GM23248 (cell line): Measurements from ENCODE around the gene MINDY4. TPM values are rescaled to one million over a fixed set of nuclear protein-coding genes. Genes with fewer than 3 reads are reported as not detected.

Experiments used
- DNase-seq: peaks from one replicate; pipeline ENCODE4 v3.0.0-alpha.2; 2015
- H2AFZ ChIP-seq: fragments of 200-600 bp; sonication (generic); 2 replicates; pipeline ENCODE4 v1.6.1; 2016; ENCODE audit warnings: antibody characterized with exemption
- H3F3A ChIP-seq: fragments of 200-600 bp; sonication (generic); 2 replicates; pipeline ENCODE4 v1.6.1; 2016; ENCODE audit warnings: mild to moderate bottlenecking, antibody characterized with exemption, mixed run types; ENCODE audit not compliant: insufficient read depth
- H3K27ac ChIP-seq: fragments of 200-600 bp; sonication (generic); 2 replicates; pipeline ENCODE4 v1.5.1; 2016; ENCODE audit warnings: mild to moderate bottlenecking
- H3K27me3 ChIP-seq: fragments of 200-600 bp; sonication (generic); replicated peaks from 2 replicates; pipeline ENCODE4 v1.6.1; 2016; ENCODE audit warnings: mild to moderate bottlenecking; ENCODE audit not compliant: insufficient read depth
- H3K36me3 ChIP-seq: fragments of 200-600 bp; sonication (generic); 2 replicates; pipeline ENCODE4 v1.6.1; 2016; ENCODE audit warnings: low read depth, mild to moderate bottlenecking
- H3K4me1 ChIP-seq: fragments of 200-600 bp; sonication (generic); 2 replicates; pipeline ENCODE4 v1.6.1; 2016; ENCODE audit warnings: mild to moderate bottlenecking; ENCODE audit not compliant: insufficient read depth
- H3K4me2 ChIP-seq: fragments of 200-600 bp; sonication (generic); one replicate; pipeline ENCODE4 v1.6.1; 2016; ENCODE audit warnings: mild to moderate bottlenecking; ENCODE audit not compliant: unreplicated experiment
- H3K4me3 ChIP-seq: fragments of 200-600 bp; sonication (generic); 2 replicates; pipeline ENCODE4 v1.5.1; 2016; ENCODE audit warnings: mild to moderate bottlenecking
- H3K79me2 ChIP-seq: fragments of 200-600 bp; sonication (generic); 2 replicates; pipeline ENCODE4 v1.6.1; 2016; ENCODE audit warnings: mild to moderate bottlenecking; ENCODE audit not compliant: insufficient read depth
- H3K9ac ChIP-seq: fragments of 200-600 bp; sonication (generic); 2 replicates; pipeline ENCODE4 v1.6.1; 2016; ENCODE audit warnings: mild to moderate bottlenecking
- H3K9me2 ChIP-seq: fragments of 200-600 bp; sonication (generic); 2 replicates; pipeline ENCODE4 v1.6.1; 2016; ENCODE audit warnings: mixed run types, mild to moderate bottlenecking, moderate library complexity; ENCODE audit not compliant: insufficient read depth
- H3K9me3 ChIP-seq: fragments of 200-600 bp; sonication (generic); one replicate; pipeline ENCODE4 v1.6.1; 2017; ENCODE audit warnings: low read depth
- H4K20me1 ChIP-seq: fragments of 200-600 bp; sonication (generic); 2 replicates; pipeline ENCODE4 v1.6.0; 2016; ENCODE audit not compliant: insufficient read depth
- EZH2 ChIP-seq: fragments of 200-600 bp; sonication (generic); IDR thresholded peaks from 2 replicates; pipeline ENCODE4 v1.6.1; 2018; ENCODE audit warnings: antibody characterized with exemption, mild to moderate bottlenecking; ENCODE audit not compliant: insufficient read depth, poor library complexity, severe bottlenecking
- EZH2phosphoT487 ChIP-seq: fragments of 200-600 bp; sonication (generic); IDR thresholded peaks from 2 replicates; pipeline ENCODE4 v1.6.1; 2018; ENCODE audit warnings: antibody characterized with exemption, moderate library complexity, mild to moderate bottlenecking, low read depth; ENCODE audit not compliant: insufficient read depth
- WGBS, 2 experiments: methylation state at CpG; one replicate each; pipeline ENCODE4 v1.1.6; 2015 to 2017; ENCODE audit warnings: low lambda C conversion rate in 2 of 2, low coverage in 1 of 2; ENCODE audit errors: missing lambda C conversion rate in 2 of 2; 5-methylcytosine and 5-hydroxymethylcytosine counted together
- in situ Hi-C: fragments of 300-500 bp; cut with MboI; formaldehyde crosslinking; loops from 2 replicates; pipeline ENCODE4 v1.15.0; 2020
- polyA plus RNA-seq: library from polyadenylated mRNA; unstranded; fragments of >200 nt; fragmentation: Nextera tagmentation; extraction: Ambion mirVana; gene quantifications from 2 replicates; pipeline ENCODE4 v1.2.1, GENCODE V29; 2016
- total RNA-seq: library from RNA; depleted of rRNA; stranded (reverse); fragments of >200 nt; shearing (Covaris generic); gene quantifications from 2 replicates; pipeline ENCODE4 v1.2.3, GENCODE V29; 2014

The MINDY4 gene
- total and polyA plus RNA-seq, 2 experiments from 2014 or later, result 2.5 to 3.5 TPM

GRCh38 chr7:30902466-30902865 lies 131.2 kb downstream of the MINDY4 start:
- no peaks in the 10 kb centered on the region for H3K36me3 ChIP-seq
- in situ Hi-C loops, result no loop called here
- no peak overlapping the region for H3K4me3 ChIP-seq
- no peaks in the 10 kb centered on the region for H3K79me2 ChIP-seq
- H3K4me2 ChIP-seq, result no peak overlapping the region
- H3K9me2 ChIP-seq, result no peaks in the 10 kb centered on the region
- no peaks in the 10 kb centered on the region for H3K9me3 ChIP-seq
- no peaks in the 10 kb centered on the region for H3F3A ChIP-seq
- no peak for DNase-seq
- no peak overlapping the region for H3K27ac ChIP-seq
- 76 to 79% methylated on average over 11 of the region's 11 CpGs for WGBS, 2 experiments
- H3K27me3 ChIP-seq, result no peaks in the 10 kb centered on the region; the same call in 1 of the 2 replicates
- H2AFZ ChIP-seq, result no peak overlapping the region
- TF ChIP-seq EZH2phosphoT487 (no peak), EZH2 (no peak)
- H3K4me1 ChIP-seq, result peaks cover 19% of the 10 kb centered on the region
- no peak overlapping the region for H3K9ac ChIP-seq
- no peaks in the 10 kb centered on the region for H4K20me1 ChIP-seq

GRCh38 chr7:30903146-30903545 lies 131.9 kb downstream of the MINDY4 start:
- Histone ChIP-seq H4K20me1 (no peaks in the 10 kb centered on the region), H3K4me3 (no peak overlapping the region), H3K27ac (no peak overlapping the region), H2AFZ (no peak overlapping the region), H3K9me2 (no peaks in the 10 kb centered on the region), H3K36me3 (no peaks in the 10 kb centered on the region), H3K9me3 (no peaks in the 10 kb centered on the region), H3K27me3 (no peaks in the 10 kb centered on the region; the same call in 1 of the 2 replicates), H3K79me2 (no peaks in the 10 kb centered on the region), H3K9ac (no peak overlapping the region), H3F3A (no peaks in the 10 kb centered on the region), H3K4me1 (peaks cover 26% of the 10 kb centered on the region), H3K4me2 (no peak overlapping the region)
- WGBS, 2 experiments, result 86 to 92% methylated on average over 8 of the region's 8 CpGs
- no peak for DNase-seq
- in situ Hi-C loops, result no loop called here
- TF ChIP-seq EZH2 (no peak), EZH2phosphoT487 (no peak)

- peaks cover 26% of the 10 kb centered on the region for H3K4me1 ChIP-seq
- 94% methylated on average over 7 to 9 of the region's 9 CpGs for WGBS, 2 experiments
- TF ChIP-seq EZH2phosphoT487, result no peak
- no peak for TF ChIP-seq EZH2
- no peaks in the 10 kb centered on the region for H3K36me3 ChIP-seq
- no peak overlapping the region for H3K4me2 ChIP-seq
- H3K27ac ChIP-seq, result no peak overlapping the region
- in situ Hi-C loops, result no loop called here
- H3K9me3 ChIP-seq, result no peaks in the 10 kb centered on the region
- H3K9ac ChIP-seq, result no peak overlapping the region
- no peak overlapping the region for H3K4me3 ChIP-seq
- DNase-seq, result no peak
- no peaks in the 10 kb centered on the region for H3K27me3 ChIP-seq
- no peaks in the 10 kb centered on the region for H3K79me2 ChIP-seq
- H4K20me1 ChIP-seq, result no peaks in the 10 kb centered on the region
- H2AFZ ChIP-seq, result no peak overlapping the region
- H3F3A ChIP-seq, result no peaks in the 10 kb centered on the region
- no peaks in the 10 kb centered on the region for H3K9me2 ChIP-seq
Measured at GRCh38 chr7:30904561-30904960, 133.3 kb downstream of the MINDY4 start.

GRCh38 chr7:30905078-30906012 lies 134.1 kb downstream of the MINDY4 start:
- no peaks in the 10 kb centered on the region for H4K20me1 ChIP-seq
- WGBS, 2 experiments, result 78 to 83% methylated on average over 14 to 15 of the region's 15 CpGs
- DNase-seq, result no peak

More at GRCh38 chr7:30905078-30906012, 134.1 kb downstream of the MINDY4 start:
- Histone ChIP-seq H3K9me2 (no peaks in the 10 kb centered on the region), H3K9ac (no peak overlapping the region), H3K9me3 (no peaks in the 10 kb centered on the region), H3K4me3 (no peak overlapping the region), H2AFZ (no peak overlapping the region), H3K79me2 (no peaks in the 10 kb centered on the region), H3K4me2 (no peak overlapping the region), H3F3A (no peaks in the 10 kb centered on the region), H3K27ac (no peak overlapping the region), H3K27me3 (no peaks in the 10 kb centered on the region), H3K36me3 (no peaks in the 10 kb centered on the region), H3K4me1 (peaks cover 26% of the 10 kb centered on the region)
- TF ChIP-seq EZH2phosphoT487, result no peak
- in situ Hi-C loops, result no loop called here
